IMR-90 (cell line): ENCODE data around the gene DRD5.

Experiments used
- BHLHE40 ChIP-seq: fragments of 150-350 bp; IDR thresholded peaks from 2 replicates; pipeline ENCODE4 v1.6.1; 2016; ENCODE audit warnings: mild to moderate bottlenecking, low read depth, low read length
- CEBPB ChIP-seq: IDR thresholded peaks from 2 replicates; pipeline ENCODE4 v1.6.1; 2012; ENCODE audit warnings: low read depth, low read length, improper control_type of control experiment
- CTCF ChIP-seq: conservative IDR thresholded peaks from 2 replicates; pipeline ENCODE4 v1.5.1; 2012; ENCODE audit warnings: mild to moderate bottlenecking, low read depth, low read length, improper control_type of control experiment
- POLR2A ChIP-seq: IDR thresholded peaks from 2 replicates; pipeline ENCODE4 v1.6.1; 2012; ENCODE audit warnings: mild to moderate bottlenecking, low read depth, low read length
- RCOR1 ChIP-seq: IDR thresholded peaks from 2 replicates; pipeline ENCODE4 v1.6.1; 2012; ENCODE audit warnings: mild to moderate bottlenecking, low read length, improper control_type of control experiment; ENCODE audit not compliant: insufficient replicate concordance
- USF2 ChIP-seq: fragments of 150-350 bp; IDR thresholded peaks from 2 replicates; pipeline ENCODE4 v1.6.1; 2017; ENCODE audit warnings: mild to moderate bottlenecking, antibody characterized with exemption, low read length, low read depth

GRCh38 chr4:9769321-9769720 lies 12.1 kb upstream of the DRD5 start:
- TF ChIP-seq CTCF (no peak), POLR2A (no peak), RCOR1 (no peak), CEBPB (no peak), USF2 (no peak), BHLHE40 (no peak)
